Stimulated activated CD8-positive, alpha-beta memory T cell treated with anti-CD3 and anti-CD28 coated beads, Interleukin-2, amount 100 ng/mL, for 1 hour (primary cell): ENCODE results near the gene MAPK1.
"Not testable (repeated sequence)": the region's sequence is repeated elsewhere in the genome, so short reads cannot be mapped to it uniquely, and the experiment has no call there.

ENCODE experiments used
- DNase-seq, 2 donors: peaks; one replicate each; pipeline ENCODE4 v3.0.0-alpha.2; 2020; ENCODE audit warnings: low read depth in 2 of 2

Gene MAPK1

DNA sequence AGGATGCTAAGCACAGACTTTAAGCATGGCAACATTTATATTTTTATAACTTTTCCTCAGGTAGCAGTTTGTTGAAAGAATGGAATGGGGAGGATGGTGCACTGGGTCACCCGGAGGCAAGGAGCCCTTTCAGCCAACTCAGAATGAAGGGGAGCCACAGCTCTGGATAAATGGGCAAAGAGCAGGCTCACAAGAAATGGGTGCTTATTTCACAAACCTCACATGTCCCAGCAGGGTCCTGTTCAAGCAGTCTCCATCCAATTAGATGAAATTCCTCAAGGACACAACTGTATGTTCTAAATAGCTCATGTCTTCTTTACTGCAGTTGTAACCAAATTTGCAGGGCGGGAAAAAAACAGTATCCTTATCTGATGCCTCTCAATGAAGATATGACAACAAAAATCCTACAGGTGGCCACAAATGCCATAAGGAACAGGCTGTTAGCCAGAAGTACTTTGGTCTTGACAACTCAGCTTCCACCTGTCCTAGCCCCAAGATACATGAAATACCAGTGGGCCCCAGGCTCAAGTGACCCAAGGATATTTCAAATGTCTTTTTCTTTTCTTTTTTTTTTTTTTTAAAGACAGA is 48.2 kb downstream of the MAPK1 start:
- no peak for DNase-seq

DNA sequence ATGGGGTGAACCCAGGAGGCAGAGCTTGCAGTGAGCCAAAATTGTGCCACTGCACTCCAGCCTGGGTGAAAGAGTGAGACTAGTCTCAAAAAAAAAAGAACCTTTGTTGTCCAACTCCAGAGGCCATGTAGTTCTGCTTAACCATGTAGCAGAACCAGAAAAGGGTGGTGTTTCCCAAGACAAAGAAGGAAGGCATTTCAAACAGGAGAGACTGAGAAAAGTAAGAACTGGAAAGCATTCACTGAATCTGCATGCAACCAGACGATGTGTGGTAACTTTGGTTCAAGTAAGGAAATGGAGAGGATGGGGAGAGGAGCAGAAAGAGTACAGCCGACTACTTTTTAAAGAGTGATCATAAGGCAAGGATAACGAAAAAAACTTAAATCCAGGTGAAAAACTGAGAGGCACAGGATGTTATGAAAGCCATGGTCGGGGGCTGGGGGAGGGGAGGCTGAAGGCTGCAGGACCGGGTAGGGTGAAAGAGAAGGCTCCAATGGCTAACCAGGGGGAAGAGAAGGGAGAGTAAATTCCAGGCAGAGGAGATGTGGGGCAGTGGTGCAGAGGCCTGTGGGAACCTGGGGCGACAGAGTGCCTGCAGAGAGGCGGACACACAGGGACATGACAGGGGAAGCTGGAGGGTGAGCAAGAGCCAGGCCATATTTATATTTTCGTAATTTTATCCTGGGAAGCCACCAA is 48.8 kb downstream of the MAPK1 start:
- DNase-seq = no peak

DNA sequence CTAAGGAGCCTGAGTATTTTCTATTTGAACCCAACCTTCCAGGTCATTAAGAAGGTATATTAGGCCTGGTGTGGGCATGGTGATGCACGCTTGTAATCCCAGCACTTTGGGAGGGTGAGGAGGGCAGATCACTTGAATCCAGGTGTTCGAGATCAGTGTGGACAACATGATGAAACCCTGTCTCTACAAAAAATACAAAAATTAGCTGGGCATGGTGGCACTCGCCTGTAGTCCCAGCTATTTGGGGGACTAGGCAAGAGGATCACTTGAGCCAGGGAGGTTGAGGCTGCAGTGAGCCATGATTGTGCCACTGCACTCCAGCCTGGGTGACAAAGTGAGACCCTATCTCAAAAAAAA is 50.0 kb downstream of the MAPK1 start:
- DNase-seq = not testable (repeated sequence)

DNA sequence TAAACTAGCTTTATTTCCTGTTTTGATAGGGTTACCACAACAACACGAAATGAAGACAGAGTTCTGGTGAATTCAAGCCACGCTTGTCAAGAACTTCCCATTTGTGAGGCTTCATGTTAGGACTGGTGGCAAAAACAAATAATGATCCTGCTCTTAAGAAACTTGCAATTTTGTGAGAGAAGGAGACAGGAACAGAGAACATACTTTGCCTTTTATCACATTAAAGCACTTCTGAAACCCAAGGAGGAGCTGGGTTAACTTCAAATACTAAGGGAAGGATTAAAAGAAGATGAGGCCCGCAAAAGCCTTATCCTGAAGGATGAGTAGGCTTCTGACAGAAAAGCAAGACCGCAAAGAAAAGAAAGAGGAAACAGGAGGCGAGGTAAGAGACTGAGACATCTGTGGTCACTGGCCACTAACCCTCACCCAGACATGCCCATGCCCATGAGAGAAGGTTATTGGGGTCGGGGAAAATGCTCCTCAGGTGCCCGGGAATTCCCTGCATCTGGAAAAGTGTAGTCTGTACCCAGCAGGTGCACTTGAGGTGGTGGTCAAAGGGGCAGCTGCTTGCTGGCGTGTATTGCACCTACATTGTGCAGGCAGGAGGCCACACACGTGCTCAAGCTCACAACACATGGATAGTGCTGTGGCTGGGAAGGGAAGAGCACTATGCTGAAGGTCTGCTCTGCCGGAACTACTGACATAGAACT is 50.5 kb downstream of the MAPK1 start:
- peak in 1 of 2 donors; percentile 12 for DNase-seq

DNA sequence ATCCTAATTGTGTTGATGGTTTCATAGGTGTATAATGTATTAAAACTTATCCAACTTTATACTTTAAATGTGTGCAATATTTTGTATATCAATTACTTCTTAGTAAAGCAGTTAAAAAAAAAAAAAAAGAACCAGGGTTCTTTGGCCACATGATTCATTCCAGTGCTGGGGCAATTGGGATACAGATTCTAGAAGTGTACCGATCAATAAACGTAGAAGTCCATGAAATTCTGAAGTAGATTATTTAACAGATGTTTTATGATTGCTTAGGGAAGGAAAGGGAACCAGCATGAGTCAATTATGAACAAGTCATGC is 51.0 kb downstream of the MAPK1 start:
- DNase-seq = no peak

DNA sequence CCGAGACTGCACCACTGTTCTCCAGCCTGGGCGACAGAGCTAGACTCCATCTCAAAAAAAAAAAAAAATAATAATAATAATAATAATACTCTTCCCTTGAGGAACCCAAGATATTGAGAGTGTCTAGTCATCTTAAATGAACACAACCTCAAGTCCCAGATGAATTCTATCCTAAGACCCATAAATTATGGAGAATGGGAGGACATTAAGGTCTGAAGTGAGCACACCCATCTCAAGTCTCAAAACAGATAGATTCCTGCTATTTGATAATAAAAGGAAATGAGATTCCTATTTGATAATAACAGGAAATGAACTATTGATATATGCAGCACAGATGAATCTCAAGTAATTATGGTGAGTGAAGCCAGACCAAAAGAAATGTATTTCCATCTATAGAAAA is 51.5 kb downstream of the MAPK1 start:
- DNase-seq = no peak

DNA sequence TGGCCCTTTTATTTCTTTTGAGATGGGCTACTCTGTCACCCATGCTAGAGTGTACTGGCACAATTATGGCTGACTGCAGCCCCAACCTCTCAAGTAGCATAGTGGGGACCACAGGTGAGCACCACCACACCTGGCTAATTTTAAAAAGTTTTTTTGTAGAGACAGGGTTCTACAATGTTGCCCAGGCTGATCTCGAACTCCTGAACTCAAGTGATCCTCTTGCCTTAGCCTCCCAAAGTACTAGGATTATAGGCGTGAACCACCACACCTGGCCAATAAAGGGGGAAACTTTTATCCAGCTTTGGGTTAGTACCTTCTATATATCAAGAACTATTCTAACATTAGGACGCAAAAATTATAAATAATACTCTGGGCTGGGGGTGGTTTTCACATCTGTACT is 52.1 kb downstream of the MAPK1 start:
- DNase-seq = no peak

DNA sequence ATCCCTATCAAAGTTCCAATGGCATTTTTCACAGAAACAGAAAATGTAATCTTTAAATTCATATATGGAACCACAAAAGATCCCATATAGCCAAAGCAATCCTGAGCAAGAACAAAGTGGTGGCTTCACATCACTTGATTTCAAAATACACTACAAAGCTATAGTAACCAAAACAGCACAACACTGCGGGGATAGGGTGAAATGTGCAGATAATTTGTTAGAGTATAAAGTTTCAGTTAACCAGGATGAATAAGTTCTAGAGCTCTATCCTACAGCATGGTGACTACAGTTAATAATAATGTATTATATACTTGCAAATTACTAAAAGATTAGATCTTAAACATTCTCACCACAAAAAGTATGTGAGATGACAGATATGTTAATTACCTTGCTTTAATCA is 55.5 kb downstream of the MAPK1 start:
- no peak for DNase-seq

DNA sequence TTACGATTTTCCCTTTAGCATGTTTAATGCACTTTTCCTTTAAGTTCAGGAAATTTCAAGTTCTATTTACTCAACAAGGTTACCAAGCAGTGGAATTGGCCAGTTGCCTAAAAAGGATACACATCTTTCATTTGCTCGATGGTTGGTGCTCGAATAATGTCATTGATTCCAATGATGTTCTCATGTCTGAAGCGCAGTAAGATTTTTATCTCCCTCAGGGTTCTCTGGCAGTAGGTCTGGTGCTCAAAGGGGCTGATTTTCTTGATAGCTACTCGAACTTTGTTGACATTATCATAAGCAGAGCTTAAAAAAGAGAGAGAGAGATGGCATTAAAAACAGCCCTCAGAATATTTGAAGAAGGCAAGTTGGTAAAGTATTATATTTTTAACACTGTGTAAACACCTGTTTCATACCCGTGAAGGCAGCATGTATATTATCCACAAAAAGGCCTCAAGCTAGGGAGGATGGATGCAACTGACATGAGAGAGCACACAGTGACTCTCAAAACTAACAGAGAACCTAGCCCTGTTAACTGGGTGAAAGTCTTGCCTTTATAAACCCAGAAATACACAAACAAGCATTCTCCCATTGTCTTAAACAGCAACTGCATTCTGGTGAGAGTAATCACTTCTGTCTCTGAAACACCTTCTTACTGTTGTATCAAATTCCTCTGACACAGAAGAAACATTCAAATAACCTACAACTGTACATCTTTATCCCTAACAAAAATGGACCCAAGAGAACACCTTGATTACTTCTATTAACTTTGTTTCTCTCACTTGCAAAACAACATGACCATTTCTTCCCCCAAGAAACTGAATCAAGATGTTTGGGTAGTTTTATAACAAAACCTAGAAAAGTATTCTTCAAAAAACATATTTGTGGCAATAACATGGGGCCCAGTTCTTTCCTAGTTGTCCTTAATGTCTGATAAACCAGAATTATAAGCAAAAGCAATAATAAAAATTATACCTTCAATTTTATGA is 59.6 kb downstream of the MAPK1 start:
- DNase-seq = no peak

DNA sequence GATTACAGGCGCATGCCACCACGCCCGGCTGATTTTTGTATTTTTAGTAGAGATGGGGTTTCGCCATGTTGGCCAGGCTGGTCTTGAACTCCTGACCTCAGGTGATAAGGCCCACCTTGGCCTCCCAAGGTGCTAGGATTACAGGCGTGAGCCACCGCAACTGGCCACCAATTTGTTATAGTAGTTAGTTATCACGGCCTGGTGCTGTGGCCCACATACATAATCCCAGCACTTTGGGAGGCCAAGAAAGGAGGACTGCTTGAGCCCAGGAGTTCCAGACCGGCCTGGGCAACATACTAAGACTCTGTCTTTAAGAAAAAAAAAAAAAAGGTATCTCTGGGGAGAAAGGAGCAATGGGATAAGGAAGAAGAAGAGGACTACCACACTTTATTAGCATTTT is 62.1 kb downstream of the MAPK1 start:
- not testable (repeated sequence) for DNase-seq

DNA sequence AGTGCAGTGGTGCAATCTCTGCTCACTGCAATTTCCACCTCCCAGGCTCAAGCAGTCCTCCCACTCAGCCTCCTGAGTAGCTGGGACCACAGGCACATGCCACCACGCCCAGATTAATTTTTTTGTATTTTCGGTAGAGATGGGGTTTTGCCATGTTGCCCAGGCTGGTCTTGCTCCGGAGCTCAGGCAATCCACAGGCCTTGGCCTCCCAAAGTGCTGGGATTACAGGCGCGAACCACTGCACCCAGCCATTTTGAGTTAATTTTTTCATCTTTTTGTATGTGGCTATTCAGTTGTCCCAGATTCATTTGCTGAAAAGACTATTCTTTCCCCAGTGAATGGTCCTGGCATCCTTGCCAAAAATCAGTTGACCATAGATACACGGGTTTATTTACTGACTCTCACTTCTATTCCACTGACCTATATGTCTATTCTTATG is 63.6 kb downstream of the MAPK1 start:
- no peak for DNase-seq

DNA sequence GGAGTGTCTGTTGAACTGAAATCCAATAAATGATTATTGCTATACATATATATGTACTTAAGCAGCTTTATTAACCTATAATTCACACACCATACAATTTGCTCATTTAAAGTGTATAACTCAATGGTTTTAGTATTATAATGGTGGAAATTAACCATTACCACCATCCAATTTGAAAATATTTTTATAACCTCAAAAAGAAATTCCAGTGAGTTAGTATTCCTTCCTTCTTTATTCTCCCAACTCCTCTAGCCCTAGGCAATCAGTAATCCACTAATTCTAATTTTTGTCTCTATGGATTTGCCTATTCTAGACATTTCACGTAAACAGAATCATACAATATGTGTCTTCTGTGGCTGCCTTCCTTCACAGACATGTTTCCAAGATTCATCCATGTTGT is 64.8 kb downstream of the MAPK1 start:
- DNase-seq = no peak

DNA sequence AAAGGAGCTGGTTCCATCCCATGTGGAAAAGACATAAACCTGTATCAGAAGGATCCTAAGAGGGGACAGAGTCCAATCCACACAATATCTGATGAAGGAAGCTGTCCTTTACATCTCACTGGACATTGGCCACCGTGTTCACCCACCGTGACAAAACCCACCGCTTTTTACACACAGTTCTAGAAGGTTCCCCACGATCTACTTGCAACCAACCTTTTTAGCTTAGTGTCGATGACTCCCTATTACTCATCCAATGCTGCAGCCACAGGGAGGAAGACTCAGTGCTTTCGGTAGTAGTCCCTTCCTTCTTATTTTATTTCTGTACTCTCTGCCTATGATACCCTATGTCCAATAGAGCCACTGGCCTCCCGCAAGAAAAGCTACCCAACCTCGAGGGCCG is 65.4 kb downstream of the MAPK1 start:
- DNase-seq = no peak

DNA sequence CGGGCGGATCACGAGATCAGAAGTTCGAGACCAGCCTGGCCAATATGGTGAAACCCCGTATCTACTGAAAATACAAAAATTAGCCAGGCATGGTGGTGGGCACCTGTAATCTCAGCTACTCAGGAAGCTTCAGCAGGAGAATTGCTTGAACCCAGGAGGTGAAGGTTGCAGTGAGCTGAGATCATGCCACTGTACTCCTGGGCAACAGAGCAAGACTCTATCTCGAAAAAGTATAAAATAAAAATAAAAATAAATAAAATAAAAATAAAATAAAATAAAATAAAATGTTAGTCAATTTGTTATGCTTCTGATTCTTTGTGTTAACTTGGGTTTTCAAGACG is 66.2 kb downstream of the MAPK1 start:
- DNase-seq = not testable (repeated sequence)

DNA sequence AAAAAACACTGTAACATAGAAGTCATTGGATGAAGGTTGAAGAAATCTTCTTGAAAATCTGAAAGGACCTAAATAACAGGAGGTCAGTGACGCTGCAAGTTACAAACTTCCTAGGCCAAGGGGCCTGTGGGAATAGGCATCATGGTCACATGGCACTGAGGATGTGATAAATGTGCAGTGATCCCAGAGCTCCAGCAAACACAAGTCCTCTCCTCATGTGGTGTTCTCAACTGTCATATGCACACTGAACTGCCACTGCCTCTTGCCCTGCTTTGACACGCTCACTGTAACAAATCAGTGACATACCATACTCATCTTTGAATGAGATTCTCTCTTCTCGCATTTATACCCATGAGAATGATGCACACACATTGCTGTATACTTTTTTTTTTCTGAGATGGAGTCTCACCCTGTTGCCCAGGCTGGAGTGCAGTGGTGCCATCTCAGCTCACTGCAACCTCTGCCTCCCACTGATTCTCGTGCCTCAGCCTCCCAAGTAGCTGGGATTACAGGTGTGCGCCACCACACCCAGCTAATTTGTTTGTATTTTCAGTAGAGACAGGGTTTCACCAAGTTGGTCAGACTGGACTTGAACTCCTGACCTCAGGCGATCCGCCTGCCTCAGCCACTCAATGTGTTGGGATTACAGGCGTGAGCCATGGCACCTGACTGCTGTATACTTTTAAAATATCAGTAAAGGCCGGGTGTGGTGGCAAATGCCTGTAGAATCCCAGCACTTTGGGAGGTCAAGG is 66.7 kb downstream of the MAPK1 start:
- no peak for DNase-seq

DNA sequence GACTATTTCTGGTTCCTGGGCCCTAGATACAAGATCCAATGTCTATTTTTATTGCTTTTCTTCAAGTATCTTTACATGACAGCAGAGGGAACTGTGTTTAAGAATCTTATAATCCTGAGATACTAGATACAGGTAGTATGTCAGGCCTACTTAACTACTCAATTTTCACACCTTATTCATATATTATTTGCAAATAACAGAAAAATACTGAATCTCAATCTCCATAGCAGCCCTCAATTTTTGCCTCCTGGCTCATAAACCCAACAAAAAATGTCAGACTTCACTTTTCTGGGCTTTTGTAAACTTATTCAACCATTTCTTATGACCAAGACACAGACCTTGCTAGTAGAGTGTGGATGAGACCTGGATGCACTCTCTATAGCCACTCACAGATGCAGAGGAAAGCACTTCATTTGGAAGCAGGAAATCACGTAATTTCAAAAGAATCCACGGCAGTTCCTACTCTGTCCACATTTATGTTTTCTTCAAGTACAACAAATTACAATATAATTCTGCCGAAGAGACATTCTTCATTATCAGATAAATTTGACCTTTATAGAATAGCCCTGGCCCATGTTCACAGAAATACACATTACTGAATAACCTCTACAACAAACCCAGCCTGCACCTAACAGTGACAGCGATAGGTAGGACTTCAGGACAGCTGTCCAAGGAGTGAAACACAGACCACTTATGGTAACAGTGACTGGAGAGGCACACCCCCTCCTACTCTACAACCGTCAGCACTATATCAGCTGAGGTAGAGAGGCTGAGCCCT is 69.8 kb downstream of the MAPK1 start:
- no peak for DNase-seq

DNA sequence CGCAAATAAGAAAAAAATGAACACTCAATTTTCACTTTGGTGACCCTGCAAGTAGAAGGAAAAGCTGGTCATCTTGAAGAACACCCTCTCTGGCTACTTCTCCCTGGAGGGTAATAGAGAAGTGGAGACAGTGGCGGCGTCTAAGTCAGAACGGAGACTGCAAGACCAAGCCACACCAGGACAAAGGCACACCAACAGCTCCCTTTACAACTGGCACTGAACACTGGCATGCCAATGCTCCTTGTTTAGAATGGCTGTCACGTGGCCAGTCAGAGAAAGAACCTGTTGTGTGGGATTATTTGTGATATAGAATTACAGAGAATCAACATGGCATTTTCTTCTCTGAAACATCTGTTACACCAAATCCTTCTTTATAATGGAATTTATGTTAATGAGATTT is 70.6 kb downstream of the MAPK1 start:
- DNase-seq = no peak

DNA sequence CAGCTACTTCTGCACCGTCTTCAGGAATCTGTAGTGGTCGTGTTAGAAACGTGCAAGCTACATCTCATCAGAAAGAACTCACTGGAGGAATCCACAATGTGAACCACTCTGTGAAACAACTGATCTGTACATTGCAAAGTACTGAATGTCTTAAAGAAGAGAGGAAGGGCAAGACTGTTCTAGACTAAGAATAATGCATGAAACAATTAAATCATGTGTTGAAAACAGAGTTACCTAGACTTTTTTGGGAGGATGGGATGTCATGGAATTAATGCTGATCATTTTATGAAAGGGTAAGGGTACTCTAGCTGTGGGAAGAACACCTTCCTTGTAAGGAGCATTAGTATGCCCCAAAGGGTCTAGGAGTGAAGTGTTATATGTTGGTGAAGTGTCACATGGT is 71.2 kb downstream of the MAPK1 start:
- DNase-seq = no peak

DNA sequence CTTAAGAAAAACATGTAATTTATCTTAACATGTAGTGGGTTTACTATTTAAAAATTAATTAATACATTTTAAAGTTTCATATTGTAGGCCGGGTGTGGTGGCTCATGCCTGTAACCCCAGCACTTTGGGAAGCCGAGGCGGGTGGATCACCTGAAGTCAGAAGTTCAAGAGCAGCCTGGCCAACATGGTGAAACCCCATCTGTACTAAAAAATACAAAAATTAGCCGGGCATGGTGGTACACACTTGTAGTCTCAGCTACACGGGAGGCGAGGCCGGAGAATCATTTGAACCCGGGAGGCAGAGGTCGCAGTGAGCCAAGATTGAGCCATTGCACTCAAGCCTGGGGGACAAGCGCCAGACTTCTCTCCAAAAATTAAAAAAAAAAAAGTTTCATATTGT is 73.7 kb downstream of the MAPK1 start:
- DNase-seq = not testable (repeated sequence)

DNA sequence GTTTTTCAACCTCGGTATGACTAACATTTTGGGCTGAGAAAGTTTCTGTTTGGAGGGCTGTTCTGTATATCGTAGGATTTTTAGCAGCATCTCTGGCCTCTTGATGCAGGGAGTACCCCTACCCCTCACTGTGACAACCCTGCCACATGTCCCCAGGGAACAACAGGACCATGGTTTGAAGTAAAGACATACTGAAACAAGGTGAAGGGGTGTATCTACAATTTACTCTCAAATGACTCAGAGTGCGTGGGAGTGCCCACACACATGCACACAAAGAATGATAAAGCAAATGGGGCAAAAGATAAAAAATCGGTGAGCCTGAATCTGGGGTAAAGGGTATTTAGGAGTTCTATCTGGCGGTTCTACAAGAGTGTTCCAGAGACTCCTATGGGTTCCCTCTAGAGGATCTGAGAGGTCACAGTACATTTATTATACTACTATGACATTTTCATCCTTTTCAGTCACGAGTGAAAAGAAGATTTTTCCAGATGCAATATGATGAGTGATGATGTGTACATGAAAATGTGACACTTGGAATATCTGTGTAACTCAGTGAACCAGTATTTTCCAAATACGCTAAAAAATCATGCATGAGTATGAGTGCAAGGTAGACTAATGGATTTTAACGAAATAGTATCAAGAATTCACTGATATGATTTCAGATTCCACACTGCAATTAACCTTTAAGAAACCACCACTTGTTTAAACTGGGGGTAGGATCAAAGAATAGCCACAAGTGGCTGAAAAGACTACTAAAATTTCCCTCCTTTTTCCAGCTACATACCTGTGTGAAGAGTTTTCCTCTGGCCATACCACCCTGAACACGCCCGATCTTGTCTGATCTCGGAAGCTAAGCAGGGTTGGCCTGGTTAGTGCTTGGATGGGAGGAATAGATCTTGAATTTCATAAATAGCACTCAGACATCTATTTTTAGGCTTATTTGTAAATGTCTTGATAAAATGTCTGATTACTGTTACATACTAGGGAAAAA is 75.5 kb downstream of the MAPK1 start:
- no peak for DNase-seq
